ENCODE results near the gene AGFG2.

The AGFG2 gene

GRCh38 chr7:100583132-100584053 lies 44.4 kb downstream of the AGFG2 start:
- Histone ChIP-seq H2AFZ (ENCODE audit: low read depth, low read length) (no peak overlapping the region), H3K4me1 (ENCODE audit: insufficient read depth, low read length) (peaks cover 24% of the 10 kb centered on the region), H3K9me3 (ENCODE audit: low read length) (no peaks in the 10 kb centered on the region), H3K36me3 (ENCODE audit: insufficient read depth, low read length) (peaks cover 38% of the 10 kb centered on the region), H3K27me3 (ENCODE audit: insufficient read depth, low read length) (no peaks in the 10 kb centered on the region), H3K4me3 (ENCODE audit: low read length) (no peak overlapping the region)

- Histone ChIP-seq H3K4me1 (ENCODE audit: insufficient read depth, low read length) (peaks cover 24% of the 10 kb centered on the region), H3K9me3 (ENCODE audit: low read length) (no peaks in the 10 kb centered on the region), H3K36me3 (ENCODE audit: insufficient read depth, low read length) (peaks cover 33% of the 10 kb centered on the region), H2AFZ (ENCODE audit: low read depth, low read length) (no peak overlapping the region), H3K4me3 (ENCODE audit: low read length) (peak overlapping the region; percentile 94), H3K27me3 (ENCODE audit: insufficient read depth, low read length) (no peaks in the 10 kb centered on the region)
Measured at GRCh38 chr7:100584054-100584682, 45.2 kb downstream of the AGFG2 start.

GRCh38 chr7:100584683-100585510 lies 45.9 kb downstream of the AGFG2 start:
- H3K27me3 ChIP-seq (ENCODE audit: insufficient read depth, low read length): no peaks in the 10 kb centered on the region
- H3K4me3 ChIP-seq (ENCODE audit: low read length): peak overlapping the region; percentile 94

GRCh38 chr7:100585511-100586265 lies 46.7 kb downstream of the AGFG2 start, which contains the start of gene LRCH4:
Gene LRCH4, minus strand, starts transcription at chr7:100586129. Its CDS starts 29 bp downstream, at chr7:100586100.
- Histone ChIP-seq H3K36me3 (ENCODE audit: insufficient read depth, low read length) (peaks cover 23% of the 10 kb centered on the region), H3K4me1 (ENCODE audit: insufficient read depth, low read length) (peaks cover 26% of the 10 kb centered on the region), H3K27me3 (ENCODE audit: insufficient read depth, low read length) (no peaks in the 10 kb centered on the region), H2AFZ (ENCODE audit: low read depth, low read length) (peak within 1 kb of the TSS; percentile 2), H3K4me3 (ENCODE audit: low read length) (peak within 1 kb of the TSS; percentile 94), H3K9me3 (ENCODE audit: low read length) (no peaks in the 10 kb centered on the region)

More at GRCh38 chr7:100584683-100585510, 45.9 kb downstream of the AGFG2 start:
- Histone ChIP-seq H3K4me1 (ENCODE audit: insufficient read depth, low read length) (peaks cover 26% of the 10 kb centered on the region), H3K36me3 (ENCODE audit: insufficient read depth, low read length) (peaks cover 30% of the 10 kb centered on the region), H3K9me3 (ENCODE audit: low read length) (no peaks in the 10 kb centered on the region), H2AFZ (ENCODE audit: low read depth, low read length) (no peak overlapping the region)

- Histone ChIP-seq H3K4me1 (ENCODE audit: insufficient read depth, low read length) (peaks cover 26% of the 10 kb centered on the region), H3K36me3 (ENCODE audit: insufficient read depth, low read length) (peaks cover 15% of the 10 kb centered on the region), H3K4me3 (ENCODE audit: low read length) (peak within 1 kb of the TSS; percentile 94), H2AFZ (ENCODE audit: low read depth, low read length) (peak within 1 kb of the TSS; percentile 2), H3K27me3 (ENCODE audit: insufficient read depth, low read length) (no peaks in the 10 kb centered on the region), H3K9me3 (ENCODE audit: low read length) (no peaks in the 10 kb centered on the region)
Measured at GRCh38 chr7:100586266-100587025, 47.4 kb downstream of the AGFG2 start, which contains the start of gene FBXO24. Gene FBXO24, plus strand, starts transcription at chr7:100586328. Its CDS starts 298 bp downstream, at chr7:100586626.

GRCh38 chr7:100588438-100588837 lies 49.4 kb downstream of the AGFG2 start:
- Histone ChIP-seq H3K36me3 (ENCODE audit: insufficient read depth, low read length) (peaks cover under 1% of the 10 kb centered on the region), H2AFZ (ENCODE audit: low read depth, low read length) (no peak overlapping the region), H3K9me3 (ENCODE audit: low read length) (no peaks in the 10 kb centered on the region), H3K4me1 (ENCODE audit: insufficient read depth, low read length) (peaks cover 24% of the 10 kb centered on the region), H3K4me3 (ENCODE audit: low read length) (no peak overlapping the region), H3K27me3 (ENCODE audit: insufficient read depth, low read length) (no peaks in the 10 kb centered on the region)

GRCh38 chr7:100589341-100589947 lies 50.4 kb downstream of the AGFG2 start:
- no peaks in the 10 kb centered on the region for H3K36me3 ChIP-seq (ENCODE audit: insufficient read depth, low read length)
- peaks cover 16% of the 10 kb centered on the region for H3K4me1 ChIP-seq (ENCODE audit: insufficient read depth, low read length)
- H3K9me3 ChIP-seq (ENCODE audit: low read length): no peaks in the 10 kb centered on the region
- no peak overlapping the region for H3K4me3 ChIP-seq (ENCODE audit: low read length)
- H2AFZ ChIP-seq (ENCODE audit: low read depth, low read length): no peak overlapping the region
- no peaks in the 10 kb centered on the region for H3K27me3 ChIP-seq (ENCODE audit: insufficient read depth, low read length)

GRCh38 chr7:100590077-100590737 lies 51.2 kb downstream of the AGFG2 start:
- Histone ChIP-seq H2AFZ (ENCODE audit: low read depth, low read length) (no peak overlapping the region), H3K9me3 (ENCODE audit: low read length) (no peaks in the 10 kb centered on the region), H3K4me3 (ENCODE audit: low read length) (no peak overlapping the region), H3K27me3 (ENCODE audit: insufficient read depth, low read length) (no peaks in the 10 kb centered on the region), H3K36me3 (ENCODE audit: insufficient read depth, low read length) (no peaks in the 10 kb centered on the region), H3K4me1 (ENCODE audit: insufficient read depth, low read length) (peaks cover 8% of the 10 kb centered on the region)

- H3K4me1 ChIP-seq (ENCODE audit: insufficient read depth, low read length): peaks cover 5% of the 10 kb centered on the region
- H3K27me3 ChIP-seq (ENCODE audit: insufficient read depth, low read length): no peaks in the 10 kb centered on the region
- H2AFZ ChIP-seq (ENCODE audit: low read depth, low read length): no peak overlapping the region
- no peaks in the 10 kb centered on the region for H3K9me3 ChIP-seq (ENCODE audit: low read length)
- H3K36me3 ChIP-seq (ENCODE audit: insufficient read depth, low read length): no peaks in the 10 kb centered on the region
- H3K4me3 ChIP-seq (ENCODE audit: low read length): no peak overlapping the region
Measured at GRCh38 chr7:100591596-100591995, 52.6 kb downstream of the AGFG2 start.

- H3K36me3 ChIP-seq (ENCODE audit: insufficient read depth, low read length): no peaks in the 10 kb centered on the region
- no peak overlapping the region for H2AFZ ChIP-seq (ENCODE audit: low read depth, low read length)
- H3K4me3 ChIP-seq (ENCODE audit: low read length): no peak overlapping the region
- peaks cover under 1% of the 10 kb centered on the region for H3K4me1 ChIP-seq (ENCODE audit: insufficient read depth, low read length)
- no peaks in the 10 kb centered on the region for H3K27me3 ChIP-seq (ENCODE audit: insufficient read depth, low read length)
- no peaks in the 10 kb centered on the region for H3K9me3 ChIP-seq (ENCODE audit: low read length)
Measured at GRCh38 chr7:100595188-100595587, 56.2 kb downstream of the AGFG2 start.

GRCh38 chr7:100598425-100598824 lies 59.4 kb downstream of the AGFG2 start:
- Histone ChIP-seq H3K27me3 (ENCODE audit: insufficient read depth, low read length) (no peaks in the 10 kb centered on the region), H3K4me3 (ENCODE audit: low read length) (no peak overlapping the region), H3K36me3 (ENCODE audit: insufficient read depth, low read length) (no peaks in the 10 kb centered on the region), H3K4me1 (ENCODE audit: insufficient read depth, low read length) (peaks cover 30% of the 10 kb centered on the region), H3K9me3 (ENCODE audit: low read length) (no peaks in the 10 kb centered on the region), H2AFZ (ENCODE audit: low read depth, low read length) (no peak overlapping the region)
